ENCODE results near the gene CPEB2. TPM values are rescaled to one million over a fixed set of nuclear protein-coding genes. Genes with fewer than 3 reads are reported as not detected.
"Not testable (repeated sequence)": the region's sequence is repeated elsewhere in the genome, so short reads cannot be mapped to it uniquely, and the experiment has no call there.

CPEB2 gene
- total and polyA plus RNA-seq, 12 donors: 3.2 to 15.8 (median 8.7) TPM

DNA sequence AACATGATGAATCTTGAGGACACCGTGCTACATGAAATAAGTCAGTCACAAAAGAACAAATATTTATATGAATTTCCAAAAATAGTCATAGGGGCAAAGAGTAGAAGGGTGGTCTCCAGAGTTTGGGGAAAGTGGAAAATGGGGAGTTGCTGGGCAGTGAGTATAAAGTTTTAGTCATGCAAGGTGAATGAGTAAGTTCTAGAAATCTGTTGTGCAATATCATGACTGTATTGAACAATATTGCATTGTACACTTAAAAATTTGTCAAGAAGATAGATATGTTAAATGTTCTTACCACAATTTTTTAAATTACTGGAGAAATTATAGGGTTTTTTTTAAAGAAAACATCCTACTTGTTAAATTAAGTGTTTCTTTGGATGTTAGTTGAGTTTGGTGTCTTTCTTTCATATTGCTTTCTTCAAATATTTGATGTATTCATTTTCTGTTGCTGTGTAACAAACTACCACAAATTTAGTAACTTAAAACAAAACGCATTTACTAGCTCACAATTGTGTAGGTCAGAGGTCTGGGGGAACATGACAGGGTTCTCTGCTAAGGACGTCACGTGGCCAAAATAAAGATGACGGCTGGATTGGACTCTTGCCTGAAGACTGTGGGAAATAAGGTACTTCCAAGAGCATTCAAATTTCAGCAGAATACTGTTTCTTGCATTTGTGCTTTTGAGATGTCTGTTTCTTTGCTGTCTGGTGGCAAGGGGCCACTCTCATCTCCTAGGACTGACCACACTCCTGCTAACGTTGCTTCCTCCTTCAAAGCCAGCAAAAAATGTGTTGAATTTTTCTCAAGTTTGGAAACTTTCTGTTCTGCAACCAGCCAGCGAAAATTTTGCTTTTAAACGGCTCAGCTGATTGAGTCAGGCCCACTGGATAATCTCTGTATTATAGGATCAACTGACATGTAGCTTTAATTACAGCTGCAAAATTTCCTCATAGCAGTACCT lies 76.7 kb downstream of the CPEB2 start:
- Histone ChIP-seq H3K4me1 (replicated peaks in 1 of 2) (no peaks in the 10 kb centered on the region), H3K9me3 (replicated peaks in 1 of 3) (peaks cover 0 to 9% (median 9%) of the 10 kb centered on the region in 3 donors), H3K36me3 (replicated peaks in 1 of 2) (no peaks in the 10 kb centered on the region), H3K4me3 (no peak overlapping the region), H3K27me3 (no peaks in the 10 kb centered on the region), H3K27ac (no peak overlapping the region)
- no peak for DNase-seq
- TF ChIP-seq, protein P1, sequence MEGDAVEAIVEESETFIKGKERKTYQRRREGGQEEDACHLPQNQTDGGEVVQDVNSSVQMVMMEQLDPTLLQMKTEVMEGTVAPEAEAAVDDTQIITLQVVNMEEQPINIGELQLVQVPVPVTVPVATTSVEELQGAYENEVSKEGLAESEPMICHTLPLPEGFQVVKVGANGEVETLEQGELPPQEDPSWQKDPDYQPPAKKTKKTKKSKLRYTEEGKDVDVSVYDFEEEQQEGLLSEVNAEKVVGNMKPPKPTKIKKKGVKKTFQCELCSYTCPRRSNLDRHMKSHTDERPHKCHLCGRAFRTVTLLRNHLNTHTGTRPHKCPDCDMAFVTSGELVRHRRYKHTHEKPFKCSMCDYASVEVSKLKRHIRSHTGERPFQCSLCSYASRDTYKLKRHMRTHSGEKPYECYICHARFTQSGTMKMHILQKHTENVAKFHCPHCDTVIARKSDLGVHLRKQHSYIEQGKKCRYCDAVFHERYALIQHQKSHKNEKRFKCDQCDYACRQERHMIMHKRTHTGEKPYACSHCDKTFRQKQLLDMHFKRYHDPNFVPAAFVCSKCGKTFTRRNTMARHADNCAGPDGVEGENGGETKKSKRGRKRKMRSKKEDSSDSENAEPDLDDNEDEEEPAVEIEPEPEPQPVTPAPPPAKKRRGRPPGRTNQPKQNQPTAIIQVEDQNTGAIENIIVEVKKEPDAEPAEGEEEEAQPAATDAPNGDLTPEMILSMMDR (IDR thresholded peaks at IDR 0.05): no peak
- TF ChIP-seq POLR2A (IDR thresholded peaks at IDR 0.05): no peak
- WGBS, 4 donors: 72 to 82% (median 75%) methylated on average over 8 of the region's 8 CpGs
- intact Hi-C loops (cut with DNase I): no loop called here

DNA sequence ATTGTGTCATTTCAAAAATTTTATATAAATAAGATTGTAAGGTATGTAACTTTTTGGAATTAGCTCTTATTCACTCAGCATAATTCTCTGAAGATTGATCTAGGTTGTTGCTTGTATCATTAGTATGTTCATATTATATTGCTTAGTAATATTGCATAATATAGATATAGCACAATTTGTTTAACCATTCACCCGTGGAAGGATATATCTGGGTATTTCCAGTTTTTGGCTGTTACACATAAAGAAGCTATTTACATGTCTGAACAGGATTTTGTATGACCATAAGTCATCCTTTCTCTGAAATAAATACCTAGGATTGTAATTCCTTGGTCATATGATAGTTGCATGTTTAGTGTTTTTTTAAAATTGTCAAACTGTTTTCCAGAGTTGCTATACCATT lies 82.5 kb downstream of the CPEB2 start:
- 82 to 100% (median 95%) methylated on average over 1 of the region's 1 CpG for WGBS, 4 donors

DNA sequence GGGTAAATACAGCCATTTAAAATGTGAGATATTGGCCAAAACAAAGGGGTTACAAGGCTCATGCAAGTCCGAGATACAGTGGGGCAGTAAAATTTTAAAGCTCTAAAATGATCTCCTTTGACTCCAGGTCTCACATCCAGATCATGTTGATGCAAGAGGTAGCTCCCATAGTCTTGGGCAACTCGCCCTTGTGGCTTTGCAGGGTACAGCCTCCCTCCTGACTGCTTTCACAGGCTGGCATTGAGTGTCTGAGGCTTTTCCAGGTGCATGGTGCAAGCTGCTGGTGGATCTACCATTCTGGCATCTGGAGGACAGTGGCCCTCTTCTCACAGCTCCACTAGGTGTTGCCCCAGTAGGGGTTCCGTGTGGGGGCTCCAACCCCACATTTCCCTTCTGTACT lies 83.5 kb downstream of the CPEB2 start:
- H3K4me1 ChIP-seq (replicated peaks in 1 of 2); H3K36me3 ChIP-seq (replicated peaks in 1 of 2); DNase-seq; H3K27ac ChIP-seq; H3K27me3 ChIP-seq; H3K4me3 ChIP-seq; H3K9me3 ChIP-seq (replicated peaks in 1 of 3); intact Hi-C loops (cut with DNase I): not testable (repeated sequence)
- WGBS, 4 donors: 53 to 72% (median 62%) methylated on average over 3 of the region's 3 CpGs

More for the DNA sequence above, 82.5 kb downstream of the CPEB2 start:
- Histone ChIP-seq H3K4me1 (replicated peaks in 1 of 2) (no peaks in the 10 kb centered on the region), H3K4me3 (no peak overlapping the region), H3K27ac (no peak overlapping the region), H3K36me3 (replicated peaks in 1 of 2) (no peaks in the 10 kb centered on the region), H3K27me3 (no peaks in the 10 kb centered on the region), H3K9me3 (replicated peaks in 1 of 3) (no peaks in the 10 kb centered on the region)
- intact Hi-C loops (cut with DNase I): no loop called here
- no peak for DNase-seq
- TF ChIP-seq, protein P1 (IDR thresholded peaks at IDR 0.05): no peak
- TF ChIP-seq POLR2A (IDR thresholded peaks at IDR 0.05): no peak

DNA sequence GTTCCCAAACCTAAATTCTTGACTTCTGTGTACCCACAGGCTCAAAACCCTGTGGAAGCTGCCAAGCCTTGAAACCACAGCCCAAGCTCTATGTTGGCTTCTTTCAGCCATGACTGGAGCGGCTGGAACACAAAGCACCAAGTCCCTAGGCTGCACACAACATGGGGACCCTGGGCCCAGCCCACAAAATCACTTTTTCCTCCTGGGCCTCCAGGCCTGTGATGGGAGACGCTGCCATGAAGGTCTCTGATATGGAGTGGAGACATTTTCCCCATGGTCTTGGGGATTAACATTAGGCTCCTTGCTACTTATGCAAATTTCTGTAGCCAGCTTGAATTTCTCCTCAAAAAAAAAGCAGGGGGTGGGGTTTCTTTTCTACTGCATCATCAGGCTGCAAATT lies 84.0 kb downstream of the CPEB2 start:
- 77 to 100% (median 93%) methylated on average over 1 to 2 of the region's 2 CpGs for WGBS, 4 donors
- H3K4me1 ChIP-seq (replicated peaks in 1 of 2); H3K4me3 ChIP-seq; H3K27ac ChIP-seq; intact Hi-C loops (cut with DNase I); DNase-seq; H3K27me3 ChIP-seq; H3K36me3 ChIP-seq (replicated peaks in 1 of 2); H3K9me3 ChIP-seq (replicated peaks in 1 of 3): not testable (repeated sequence)

DNA sequence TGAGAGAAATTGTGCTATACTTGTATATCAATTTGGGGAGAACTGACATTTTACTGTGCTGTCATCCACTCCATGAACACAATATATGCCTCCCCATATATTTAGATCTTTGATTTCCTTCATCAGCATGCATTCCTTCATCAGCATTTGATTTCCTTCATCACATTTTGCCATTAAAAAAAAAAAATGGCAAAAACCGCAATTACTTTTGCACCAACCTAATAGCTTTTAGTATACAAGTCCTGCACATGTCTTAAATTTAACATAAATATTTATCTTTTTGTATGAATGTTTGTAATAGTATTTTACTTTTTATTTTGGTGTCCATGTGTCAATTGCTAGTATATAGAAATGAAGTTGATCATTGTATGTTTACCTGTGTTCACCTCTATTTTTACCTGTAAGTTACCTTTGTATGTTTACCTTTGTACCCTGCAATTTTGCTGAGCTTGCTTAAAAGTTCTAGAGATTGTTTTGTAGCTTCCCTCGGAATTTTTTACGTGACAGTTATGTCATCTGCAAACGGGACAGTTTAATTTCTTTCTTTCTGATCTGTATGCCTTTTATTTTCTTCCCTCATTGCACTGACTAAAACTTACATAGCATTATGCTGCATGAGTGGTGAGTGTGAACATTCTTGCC lies 86.2 kb downstream of the CPEB2 start:
- intact Hi-C loops (cut with DNase I): no loop called here
- no peak for DNase-seq
- no peak overlapping the region for H3K27ac ChIP-seq
- TF ChIP-seq, protein P1 (IDR thresholded peaks at IDR 0.05): no peak
- TF ChIP-seq POLR2A (IDR thresholded peaks at IDR 0.05): no peak
- H3K4me3 ChIP-seq: no peak overlapping the region
- no peaks in the 10 kb centered on the region for H3K36me3 ChIP-seq (replicated peaks in 1 of 2)
- no peaks in the 10 kb centered on the region for H3K4me1 ChIP-seq (replicated peaks in 1 of 2)
- no peaks in the 10 kb centered on the region for H3K27me3 ChIP-seq
- 82 to 85% (median 84%) methylated on average over 4 of the region's 4 CpGs for WGBS, 4 donors
- no peaks in the 10 kb centered on the region for H3K9me3 ChIP-seq (replicated peaks in 1 of 3)

Data from adrenal gland (tissue), 12 donors.